ENCODE results near the gene SLC6A15. TPM values are rescaled to one million over a fixed set of nuclear protein-coding genes. Genes with fewer than 3 reads are reported as not detected.
A peak's percentile ranks its signal among the peaks of the same experiment; 100 is the strongest.

The SLC6A15 gene
- total and polyA plus RNA-seq, 3 experiments from 2014 or later: not detected

DNA sequence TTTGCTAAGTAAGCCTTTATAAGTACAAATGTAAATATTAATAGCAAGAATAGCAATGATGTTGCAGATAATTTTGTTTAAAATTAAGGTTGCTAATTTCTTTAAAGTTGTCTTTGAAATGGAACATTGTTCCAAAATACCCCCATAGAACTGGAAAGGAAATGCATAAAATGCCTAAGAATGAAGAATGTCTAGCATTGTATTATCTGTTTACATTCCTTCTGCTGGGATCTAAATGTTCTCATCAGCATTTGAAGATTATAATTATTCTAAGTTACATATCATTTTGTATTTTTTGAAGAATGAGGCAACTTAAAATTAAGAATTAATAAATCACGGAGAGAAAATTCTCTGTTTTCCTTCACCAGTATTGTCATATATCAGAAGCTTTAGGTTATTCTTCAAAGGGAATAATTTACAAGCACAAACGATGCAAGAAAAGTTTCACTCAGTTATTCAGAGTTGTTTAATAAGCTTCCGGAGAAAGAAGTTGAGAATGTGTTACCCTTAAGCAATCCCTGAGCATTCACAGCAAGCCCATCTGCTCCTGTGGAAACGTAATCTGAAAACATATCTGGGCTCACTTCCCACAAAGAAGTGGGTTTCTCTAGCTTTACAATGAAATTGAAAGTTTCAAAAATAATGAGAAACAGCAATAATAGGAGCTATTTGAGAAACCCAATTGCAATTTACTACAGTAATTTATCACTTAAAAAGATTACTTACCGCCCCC lies 21.3 kb downstream of the SLC6A15 start:
- ChIA-PET CTCF (no interaction called here), POLR2A (no interaction called here)
- H3K4me3 Mint-ChIP-seq: no peak overlapping the region
- Histone ChIP-seq H3K9me3 (ENCODE audit: low read length) (no peaks in the 10 kb centered on the region), H3K4me1 (ENCODE audit: insufficient read depth, low read length) (no peaks in the 10 kb centered on the region), H3K4me3 (ENCODE audit: low read length) (no peak overlapping the region), H3K36me3 (ENCODE audit: insufficient read depth, low read length) (no peaks in the 10 kb centered on the region), H3K27ac (ENCODE audit: low read depth, low read length) (no peak overlapping the region), H3K27me3 (ENCODE audit: insufficient read depth, low read length, poor library complexity, severe bottlenecking) (no peaks in the 10 kb centered on the region)
- no peaks in the 10 kb centered on the region for H3K4me1 Mint-ChIP-seq
- H3K9me3 Mint-ChIP-seq: no peaks in the 10 kb centered on the region
- peaks cover 0 to 1% of the 10 kb centered on the region in 2 donors for H3K27me3 Mint-ChIP-seq
- no peaks in the 10 kb centered on the region for H3K36me3 Mint-ChIP-seq
- no peak overlapping the region for H3K27ac Mint-ChIP-seq
- no peak for DNase-seq

DNA sequence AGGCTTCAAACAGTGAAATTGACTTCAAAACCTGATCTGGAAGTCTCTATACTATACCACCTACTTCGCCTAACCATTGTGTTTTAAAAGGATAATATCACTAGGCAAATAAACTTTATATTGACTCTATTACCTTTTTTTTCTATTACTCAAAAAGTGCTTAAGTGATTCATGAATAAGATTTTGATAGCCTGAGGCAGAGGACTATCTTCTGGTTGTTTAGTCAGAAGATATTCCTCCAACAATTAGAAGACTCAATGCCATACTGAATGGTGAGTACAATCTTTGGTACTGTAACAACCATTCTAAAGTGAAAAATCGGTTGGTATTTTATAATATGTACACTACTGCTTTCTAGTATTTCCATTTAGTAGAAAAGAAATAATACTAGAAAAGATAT lies 22.8 kb downstream of the SLC6A15 start:
- Mint-ChIP-seq H3K4me3 (no peak overlapping the region), H3K9me3 (no peaks in the 10 kb centered on the region), H3K4me1 (no peaks in the 10 kb centered on the region), H3K27me3 (no peaks in the 10 kb centered on the region), H3K27ac (no peak overlapping the region), H3K36me3 (no peaks in the 10 kb centered on the region)
- Histone ChIP-seq H3K36me3 (ENCODE audit: insufficient read depth, low read length) (no peaks in the 10 kb centered on the region), H3K4me3 (ENCODE audit: low read length) (no peak overlapping the region), H3K9me3 (ENCODE audit: low read length) (no peaks in the 10 kb centered on the region), H3K27me3 (ENCODE audit: insufficient read depth, low read length, poor library complexity, severe bottlenecking) (no peaks in the 10 kb centered on the region), H3K4me1 (ENCODE audit: insufficient read depth, low read length) (no peaks in the 10 kb centered on the region), H3K27ac (ENCODE audit: low read depth, low read length) (no peak overlapping the region)
- ChIA-PET POLR2A (no interaction called here), CTCF (no interaction called here)
- DNase-seq: no peak

DNA sequence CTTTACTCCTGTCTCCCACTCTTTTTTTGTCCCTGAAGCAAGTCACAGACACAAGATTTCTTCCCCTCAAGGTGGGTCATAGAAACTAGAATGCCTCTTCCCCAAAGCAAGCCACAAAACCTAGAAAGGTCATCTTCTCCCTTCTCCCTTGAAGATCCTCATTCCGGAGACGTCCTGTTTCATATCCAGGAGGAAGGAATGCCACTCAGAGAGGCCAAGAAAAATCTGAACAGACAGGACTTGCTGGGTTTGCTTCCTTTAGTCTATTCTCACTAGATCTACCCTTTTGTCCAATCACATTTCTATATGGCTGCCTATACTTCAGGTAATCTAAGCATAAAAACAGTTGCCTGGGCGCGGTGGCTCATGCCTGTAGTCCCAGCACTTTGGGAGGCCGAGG lies 23.7 kb downstream of the SLC6A15 start:
- POLR2A ChIA-PET: no interaction called here
- Mint-ChIP-seq H3K27ac (no peak overlapping the region), H3K36me3 (no peaks in the 10 kb centered on the region), H3K9me3 (no peaks in the 10 kb centered on the region), H3K4me3 (no peak overlapping the region), H3K4me1 (no peaks in the 10 kb centered on the region), H3K27me3 (no peaks in the 10 kb centered on the region)
- H3K27ac ChIP-seq (ENCODE audit: low read depth, low read length): no peak overlapping the region
- H3K9me3 ChIP-seq (ENCODE audit: low read length): no peaks in the 10 kb centered on the region
- H3K27me3 ChIP-seq (ENCODE audit: insufficient read depth, low read length, poor library complexity, severe bottlenecking): no peaks in the 10 kb centered on the region
- CTCF ChIA-PET: no interaction called here
- DNase-seq: no peak
- no peaks in the 10 kb centered on the region for H3K36me3 ChIP-seq (ENCODE audit: insufficient read depth, low read length)
- H3K4me3 ChIP-seq (ENCODE audit: low read length): no peak overlapping the region
- no peaks in the 10 kb centered on the region for H3K4me1 ChIP-seq (ENCODE audit: insufficient read depth, low read length)

DNA sequence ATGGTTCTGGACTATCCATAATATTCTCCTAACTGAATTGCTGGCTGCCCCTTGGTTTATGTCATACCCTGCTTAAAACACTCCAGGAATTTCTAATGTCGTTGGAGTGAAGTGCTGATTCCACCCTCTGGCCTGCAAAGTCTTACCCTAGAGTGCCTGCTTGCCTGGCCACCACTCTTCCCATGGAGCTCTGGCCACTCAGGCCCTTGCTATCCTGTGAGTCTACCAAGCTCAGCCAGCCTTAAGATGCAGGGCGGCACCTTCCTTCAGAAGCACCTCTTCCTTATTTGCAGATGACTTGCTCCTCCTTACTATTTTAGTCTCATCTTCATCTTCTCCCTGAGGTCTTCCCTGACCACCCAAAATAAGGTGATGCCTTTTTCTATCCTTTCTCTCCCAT lies 35.3 kb downstream of the SLC6A15 start:
- Histone ChIP-seq H3K9me3 (ENCODE audit: low read length) (no peaks in the 10 kb centered on the region), H3K27ac (ENCODE audit: low read depth, low read length) (no peak overlapping the region), H3K4me1 (ENCODE audit: insufficient read depth, low read length) (no peaks in the 10 kb centered on the region), H3K36me3 (ENCODE audit: insufficient read depth, low read length) (no peaks in the 10 kb centered on the region), H3K4me3 (ENCODE audit: low read length) (no peak overlapping the region), H3K27me3 (ENCODE audit: insufficient read depth, low read length, poor library complexity, severe bottlenecking) (no peaks in the 10 kb centered on the region)
- H3K9me3 Mint-ChIP-seq: no peaks in the 10 kb centered on the region
- no peaks in the 10 kb centered on the region for H3K27me3 Mint-ChIP-seq
- ChIA-PET CTCF (no interaction called here), POLR2A (no interaction called here)
- no peak overlapping the region for H3K4me3 Mint-ChIP-seq
- no peaks in the 10 kb centered on the region for H3K4me1 Mint-ChIP-seq
- no peak for DNase-seq
- H3K36me3 Mint-ChIP-seq: no peaks in the 10 kb centered on the region
- no peak overlapping the region for H3K27ac Mint-ChIP-seq

DNA sequence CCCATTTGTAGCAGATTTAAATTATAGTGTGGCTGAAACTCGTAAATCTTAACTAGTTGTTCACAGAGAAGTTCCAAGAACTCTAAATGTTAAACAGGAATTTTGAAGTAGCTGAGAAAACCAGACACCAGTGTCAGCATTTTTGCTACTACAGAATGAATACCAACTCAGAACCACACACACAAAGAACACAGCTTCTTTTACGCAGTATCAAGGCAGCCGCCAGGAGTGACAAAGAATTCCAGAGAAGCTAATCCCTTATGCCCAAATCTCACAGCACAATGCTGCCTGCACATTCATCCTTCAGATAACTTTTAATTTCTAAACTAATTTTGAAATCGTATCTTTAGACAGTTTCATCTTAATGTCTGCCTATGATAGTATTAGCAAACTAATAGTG lies 37.4 kb downstream of the SLC6A15 start:
- no peaks in the 10 kb centered on the region for H3K27me3 ChIP-seq (ENCODE audit: insufficient read depth, low read length, poor library complexity, severe bottlenecking)
- no peak overlapping the region for H3K4me3 ChIP-seq (ENCODE audit: low read length)
- H3K36me3 ChIP-seq (ENCODE audit: insufficient read depth, low read length): no peaks in the 10 kb centered on the region
- no peak for DNase-seq
- H3K27ac ChIP-seq (ENCODE audit: low read depth, low read length): no peak overlapping the region
- H3K4me1 Mint-ChIP-seq: no peaks in the 10 kb centered on the region
- no peak overlapping the region for H3K27ac Mint-ChIP-seq
- no peaks in the 10 kb centered on the region for H3K36me3 Mint-ChIP-seq
- no peaks in the 10 kb centered on the region for H3K27me3 Mint-ChIP-seq
- H3K9me3 ChIP-seq (ENCODE audit: low read length): no peaks in the 10 kb centered on the region
- POLR2A ChIA-PET: no interaction called here
- no peaks in the 10 kb centered on the region for H3K9me3 Mint-ChIP-seq
- no peak overlapping the region for H3K4me3 Mint-ChIP-seq
- CTCF ChIA-PET: interaction anchor here (1.6 kb wide), 1 partner anchor 154 kb away, joined by 5 read pairs; no protein-coding TSS in a partner anchor
- no peaks in the 10 kb centered on the region for H3K4me1 ChIP-seq (ENCODE audit: insufficient read depth, low read length)

DNA sequence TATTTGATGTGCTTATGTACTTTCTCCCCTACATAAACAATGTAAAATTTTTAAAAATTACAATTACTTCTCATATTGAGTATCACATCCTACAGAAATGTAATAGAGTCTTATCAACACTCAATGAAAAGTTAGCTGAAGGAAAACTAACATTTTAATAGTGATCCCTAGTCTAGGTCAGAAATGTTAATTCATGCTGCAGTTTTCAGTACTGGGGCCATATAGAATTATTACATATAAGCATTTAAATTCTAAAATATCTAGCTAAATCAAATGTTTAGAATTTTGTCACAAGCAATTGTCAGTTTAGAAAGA lies 37.8 kb downstream of the SLC6A15 start:
- no peak overlapping the region for H3K4me3 ChIP-seq (ENCODE audit: low read length)
- Mint-ChIP-seq H3K4me1 (no peaks in the 10 kb centered on the region), H3K27me3 (no peaks in the 10 kb centered on the region), H3K27ac (no peak overlapping the region), H3K36me3 (no peaks in the 10 kb centered on the region), H3K9me3 (no peaks in the 10 kb centered on the region), H3K4me3 (no peak overlapping the region)
- CTCF ChIA-PET: interaction anchor here (1.6 kb wide), 1 partner anchor 154 kb away, joined by 5 read pairs; no protein-coding TSS in a partner anchor
- POLR2A ChIA-PET: no interaction called here
- H3K9me3 ChIP-seq (ENCODE audit: low read length): no peaks in the 10 kb centered on the region
- no peaks in the 10 kb centered on the region for H3K36me3 ChIP-seq (ENCODE audit: insufficient read depth, low read length)
- no peak for DNase-seq
- H3K27ac ChIP-seq (ENCODE audit: low read depth, low read length): no peak overlapping the region
- no peaks in the 10 kb centered on the region for H3K4me1 ChIP-seq (ENCODE audit: insufficient read depth, low read length)
- no peaks in the 10 kb centered on the region for H3K27me3 ChIP-seq (ENCODE audit: insufficient read depth, low read length, poor library complexity, severe bottlenecking)

DNA sequence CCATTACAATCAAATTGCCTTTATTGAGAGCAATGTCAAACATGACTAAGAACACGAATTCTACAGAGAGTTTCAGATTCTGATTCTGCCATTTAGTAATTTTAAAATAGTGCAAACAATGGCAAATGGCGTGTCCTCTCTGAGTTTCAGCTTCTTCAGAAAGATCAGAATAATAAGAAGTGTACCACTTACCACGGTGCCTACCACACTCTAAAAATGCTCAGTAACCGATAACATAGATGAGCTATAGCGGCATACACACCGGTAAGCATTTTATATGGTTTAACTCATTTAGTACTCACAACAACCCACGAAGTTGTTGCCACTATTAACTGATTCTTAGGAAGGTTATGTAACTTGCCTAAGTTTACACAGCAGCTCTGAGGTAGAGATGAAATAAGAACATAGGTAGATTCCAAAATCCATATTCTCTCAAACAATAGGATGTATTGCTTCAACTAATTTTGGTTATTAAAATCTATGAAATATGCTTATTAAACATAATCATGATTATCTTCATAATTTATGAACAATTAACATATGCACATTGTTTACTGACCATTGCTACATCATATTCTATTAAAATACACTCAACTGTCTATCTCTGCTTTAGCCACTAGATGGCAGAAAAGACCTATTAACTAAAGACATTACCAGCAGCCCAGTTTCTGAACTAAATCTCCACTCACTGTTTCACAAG lies 38.3 kb downstream of the SLC6A15 start:
- no peaks in the 10 kb centered on the region for H3K36me3 Mint-ChIP-seq
- H3K9me3 Mint-ChIP-seq: no peaks in the 10 kb centered on the region

DNA sequence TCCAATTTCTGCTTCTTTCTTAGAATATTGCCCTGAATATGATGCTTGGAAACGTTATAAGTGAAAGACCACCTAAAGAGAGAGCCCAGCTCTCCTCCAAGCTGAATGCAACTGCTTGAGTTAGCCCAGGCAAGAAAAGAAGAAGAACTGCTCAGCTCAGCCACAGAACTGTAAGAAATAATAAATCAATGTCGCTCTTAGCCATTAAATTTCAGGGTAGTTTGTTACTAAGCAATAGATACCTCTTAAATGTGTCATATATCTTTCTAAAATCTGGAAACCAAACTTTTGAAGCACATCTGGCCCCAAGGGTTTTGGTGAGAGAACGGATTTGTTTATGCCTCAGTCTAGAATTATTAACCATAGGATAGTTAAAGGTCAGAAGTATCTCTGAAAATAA lies 50.4 kb downstream of the SLC6A15 start:
- H3K27me3 ChIP-seq (ENCODE audit: insufficient read depth, low read length, poor library complexity, severe bottlenecking): no peaks in the 10 kb centered on the region
- H3K4me3 ChIP-seq (ENCODE audit: low read length): no peak overlapping the region
- DNase-seq: no peak
- H3K36me3 ChIP-seq (ENCODE audit: insufficient read depth, low read length): no peaks in the 10 kb centered on the region
- no peaks in the 10 kb centered on the region for H3K9me3 Mint-ChIP-seq
- H3K27me3 Mint-ChIP-seq: peaks cover 4 to 5% of the 10 kb centered on the region in 2 donors
- H3K36me3 Mint-ChIP-seq: no peaks in the 10 kb centered on the region
- H3K9me3 ChIP-seq (ENCODE audit: low read length): no peaks in the 10 kb centered on the region
- H3K4me3 Mint-ChIP-seq: no peak overlapping the region
- no peaks in the 10 kb centered on the region for H3K4me1 Mint-ChIP-seq
- H3K4me1 ChIP-seq (ENCODE audit: insufficient read depth, low read length): no peaks in the 10 kb centered on the region
- H3K27ac ChIP-seq (ENCODE audit: low read depth, low read length): no peak overlapping the region
- CTCF ChIA-PET: no interaction called here
- H3K27ac Mint-ChIP-seq: no peak overlapping the region
- POLR2A ChIA-PET: no interaction called here

More for the DNA sequence above, 38.3 kb downstream of the SLC6A15 start:
- Histone ChIP-seq H3K4me3 (ENCODE audit: low read length) (no peak overlapping the region), H3K27ac (ENCODE audit: low read depth, low read length) (no peak overlapping the region), H3K4me1 (ENCODE audit: insufficient read depth, low read length) (no peaks in the 10 kb centered on the region), H3K9me3 (ENCODE audit: low read length) (no peaks in the 10 kb centered on the region), H3K27me3 (ENCODE audit: insufficient read depth, low read length, poor library complexity, severe bottlenecking) (no peaks in the 10 kb centered on the region), H3K36me3 (ENCODE audit: insufficient read depth, low read length) (no peaks in the 10 kb centered on the region)
- ChIA-PET CTCF (interaction anchor here (0.6 to 1.6 kb wide), 2 partner anchors 9 to 155 kb away, joined by 5 read pairs; no protein-coding TSS in a partner anchor), POLR2A (no interaction called here)
- Mint-ChIP-seq H3K4me1 (no peaks in the 10 kb centered on the region), H3K27me3 (no peaks in the 10 kb centered on the region), H3K4me3 (no peak overlapping the region), H3K27ac (no peak overlapping the region)
- DNase-seq: peak in 2 of 5 donors; percentile 1 to 24

All from CD8-positive, alpha-beta memory T cell (primary cell).